ENCODE measurements around the gene TMEM253. TPM values are rescaled to one million over a fixed set of nuclear protein-coding genes. Genes with fewer than 3 reads are reported as not detected.

Gene TMEM253
- total RNA-seq, 1 experiment from 2014 or later, result not detected

DNA sequence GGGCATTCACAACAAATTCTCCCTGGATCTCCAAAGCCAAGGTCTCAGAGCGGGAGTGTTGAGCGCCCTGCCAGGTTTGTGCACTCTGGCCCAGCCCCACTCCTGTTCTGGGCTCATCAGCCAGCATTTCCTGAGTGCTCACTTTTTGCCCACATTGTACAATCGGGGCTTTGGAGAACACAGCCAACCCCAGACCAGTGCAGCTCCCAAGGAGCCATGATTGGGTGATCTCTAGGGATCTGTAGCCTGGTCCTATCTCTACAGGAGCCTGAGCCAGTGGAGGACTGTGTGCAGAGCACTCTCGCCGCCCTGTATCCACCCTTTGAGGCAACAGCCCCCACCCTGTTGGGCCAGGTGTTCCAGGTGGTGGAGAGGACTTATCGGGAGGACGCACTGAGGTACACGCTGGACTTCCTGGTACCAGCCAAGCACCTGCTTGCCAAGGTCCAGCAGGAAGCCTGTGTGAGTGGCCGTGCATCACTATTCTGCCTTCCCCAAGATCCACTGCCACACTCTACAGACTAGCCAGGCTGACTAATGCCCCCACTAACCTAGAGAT lies 28.0 kb upstream of the TMEM253 start:
- POLR2A ChIA-PET (ENCODE audit: unreplicated experiment), result interaction anchor here (0.6 kb wide), 1 partner anchor 192 kb away, joined by 3 read pairs; no protein-coding TSS in a partner anchor

DNA sequence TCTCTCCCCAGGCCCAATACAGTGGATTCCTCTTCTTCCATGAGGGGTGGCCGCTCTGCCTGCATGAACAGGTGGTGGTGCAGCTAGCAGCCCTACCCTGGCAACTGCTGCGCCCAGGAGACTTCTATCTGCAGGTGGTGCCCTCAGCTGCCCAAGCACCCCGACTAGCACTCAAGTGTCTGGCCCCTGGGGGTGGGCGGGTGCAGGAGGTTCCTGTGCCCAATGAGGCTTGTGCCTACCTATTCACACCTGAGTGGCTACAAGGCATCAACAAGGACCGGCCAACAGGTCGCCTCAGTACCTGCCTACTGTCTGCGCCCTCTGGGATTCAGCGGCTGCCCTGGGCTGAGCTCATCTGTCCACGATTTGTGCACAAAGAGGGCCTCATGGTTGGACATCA lies 26.9 kb upstream of the TMEM253 start:
- Histone ChIP-seq H3K9me3 (ENCODE audit: low read length) (no peaks in the 10 kb centered on the region), H3K4me3 (ENCODE audit: low read length) (no peak overlapping the region), H3K9me2 (replicated peaks; ENCODE audit: low read length) (no peaks in the 10 kb centered on the region), H3K4me2 (ENCODE audit: low read length) (no peak overlapping the region), H4K20me1 (ENCODE audit: low read length) (no peaks in the 10 kb centered on the region), H3K36me3 (ENCODE audit: low read depth, low read length) (no peaks in the 10 kb centered on the region), H3F3A (ENCODE audit: low read length, unreplicated experiment) (no peaks in the 10 kb centered on the region), H3K27ac (ENCODE audit: low read length) (no peak overlapping the region), H3K4me1 (ENCODE audit: insufficient read depth, low read length) (peaks cover 6% of the 10 kb centered on the region; the same call in 1 of the 2 replicates), H3K9ac (ENCODE audit: low read length) (no peak overlapping the region), H2AFZ (ENCODE audit: low read length) (no peak overlapping the region), H3K79me2 (ENCODE audit: low read length) (no peaks in the 10 kb centered on the region), H3K27me3 (ENCODE audit: low read length) (peaks cover 29% of the 10 kb centered on the region)
- intact Hi-C loops (cut with micrococcal nuclease), result no loop called here
- DNase-seq (no peak), ATAC-seq (no peak)
- BruUV-seq (replicated peaks), result no TSS peak
- ChIA-PET CTCF (no interaction called here), POLR2A (ENCODE audit: unreplicated experiment) (no interaction called here)
- TF ChIP-seq EZH2phosphoT487 (IDR thresholded peaks at IDR 0.05; ENCODE audit: borderline replicate concordance, low read length) (no peak), EZH2 (IDR thresholded peaks at IDR 0.05; ENCODE audit: low read length, unreplicated experiment) (no peak)
- TF ChIP-seq, protein P1, sequence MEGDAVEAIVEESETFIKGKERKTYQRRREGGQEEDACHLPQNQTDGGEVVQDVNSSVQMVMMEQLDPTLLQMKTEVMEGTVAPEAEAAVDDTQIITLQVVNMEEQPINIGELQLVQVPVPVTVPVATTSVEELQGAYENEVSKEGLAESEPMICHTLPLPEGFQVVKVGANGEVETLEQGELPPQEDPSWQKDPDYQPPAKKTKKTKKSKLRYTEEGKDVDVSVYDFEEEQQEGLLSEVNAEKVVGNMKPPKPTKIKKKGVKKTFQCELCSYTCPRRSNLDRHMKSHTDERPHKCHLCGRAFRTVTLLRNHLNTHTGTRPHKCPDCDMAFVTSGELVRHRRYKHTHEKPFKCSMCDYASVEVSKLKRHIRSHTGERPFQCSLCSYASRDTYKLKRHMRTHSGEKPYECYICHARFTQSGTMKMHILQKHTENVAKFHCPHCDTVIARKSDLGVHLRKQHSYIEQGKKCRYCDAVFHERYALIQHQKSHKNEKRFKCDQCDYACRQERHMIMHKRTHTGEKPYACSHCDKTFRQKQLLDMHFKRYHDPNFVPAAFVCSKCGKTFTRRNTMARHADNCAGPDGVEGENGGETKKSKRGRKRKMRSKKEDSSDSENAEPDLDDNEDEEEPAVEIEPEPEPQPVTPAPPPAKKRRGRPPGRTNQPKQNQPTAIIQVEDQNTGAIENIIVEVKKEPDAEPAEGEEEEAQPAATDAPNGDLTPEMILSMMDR (conservative IDR thresholded peaks at IDR 0.05; ENCODE audit: low read depth, low read length), result no peak

More for the DNA sequence above, 28.0 kb upstream of the TMEM253 start:
- CTCF ChIA-PET, result no interaction called here
- ATAC-seq (no peak), DNase-seq (no peak)
- Histone ChIP-seq H3K9ac (ENCODE audit: low read length) (no peak overlapping the region), H3K4me1 (ENCODE audit: insufficient read depth, low read length) (peaks cover 6% of the 10 kb centered on the region; the same call in 1 of the 2 replicates), H3K9me3 (ENCODE audit: low read length) (no peaks in the 10 kb centered on the region), H2AFZ (ENCODE audit: low read length) (no peak overlapping the region), H3K27me3 (ENCODE audit: low read length) (peaks cover 36% of the 10 kb centered on the region), H3K27ac (ENCODE audit: low read length) (no peak overlapping the region), H3K9me2 (replicated peaks; ENCODE audit: low read length) (no peaks in the 10 kb centered on the region), H3K79me2 (ENCODE audit: low read length) (no peaks in the 10 kb centered on the region), H3F3A (ENCODE audit: low read length, unreplicated experiment) (no peaks in the 10 kb centered on the region), H3K4me2 (ENCODE audit: low read length) (no peak overlapping the region), H3K4me3 (ENCODE audit: low read length) (no peak overlapping the region), H4K20me1 (ENCODE audit: low read length) (no peaks in the 10 kb centered on the region), H3K36me3 (ENCODE audit: low read depth, low read length) (no peaks in the 10 kb centered on the region)
- BruUV-seq (replicated peaks), result no TSS peak
- intact Hi-C loops (cut with micrococcal nuclease), result no loop called here
- no peak for TF ChIP-seq EZH2phosphoT487 (IDR thresholded peaks at IDR 0.05; ENCODE audit: borderline replicate concordance, low read length)
- TF ChIP-seq, protein P1 (conservative IDR thresholded peaks at IDR 0.05; ENCODE audit: low read depth, low read length), result no peak
- TF ChIP-seq EZH2 (IDR thresholded peaks at IDR 0.05; ENCODE audit: low read length, unreplicated experiment), result no peak

DNA sequence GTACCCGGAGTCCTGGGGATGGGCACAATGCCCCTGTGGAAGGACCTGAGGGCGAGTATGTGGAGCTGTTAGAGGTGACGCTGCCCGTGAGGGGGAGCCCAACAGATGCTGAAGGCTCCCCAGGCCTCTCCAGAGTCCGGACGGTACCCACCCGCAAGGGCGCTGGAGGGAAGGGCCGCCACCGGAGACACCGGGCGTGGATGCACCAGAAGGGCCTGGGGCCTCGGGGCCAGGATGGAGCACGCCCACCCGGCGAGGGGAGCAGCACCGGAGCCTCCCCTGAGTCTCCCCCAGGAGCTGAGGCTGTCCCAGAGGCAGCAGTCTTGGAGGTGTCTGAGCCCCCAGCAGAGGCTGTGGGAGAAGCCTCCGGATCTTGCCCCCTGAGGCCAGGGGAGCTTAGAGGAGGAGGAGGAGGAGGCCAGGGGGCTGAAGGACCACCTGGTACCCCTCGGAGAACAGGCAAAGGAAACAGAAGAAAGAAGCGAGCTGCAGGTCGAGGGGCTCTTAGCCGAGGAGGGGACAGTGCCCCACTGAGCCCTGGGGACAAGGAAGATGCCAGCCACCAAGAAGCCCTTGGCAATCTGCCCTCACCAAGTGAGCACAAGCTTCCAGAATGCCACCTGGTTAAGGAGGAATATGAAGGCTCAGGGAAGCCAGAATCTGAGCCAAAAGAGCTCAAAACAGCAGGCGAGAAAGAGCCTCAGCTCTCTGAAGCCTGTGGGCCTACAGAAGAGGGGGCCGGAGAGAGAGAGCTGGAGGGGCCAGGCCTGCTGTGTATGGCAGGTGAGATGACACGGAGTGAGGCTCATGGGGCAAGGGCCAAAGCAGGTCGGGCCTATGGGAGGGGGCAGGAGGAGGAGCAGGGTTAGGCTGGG lies 26.2 kb upstream of the TMEM253 start:
- Histone ChIP-seq H3K27ac (ENCODE audit: low read length) (no peak overlapping the region), H3K27me3 (ENCODE audit: low read length) (peaks cover 24% of the 10 kb centered on the region), H3K9me3 (ENCODE audit: low read length) (no peaks in the 10 kb centered on the region), H2AFZ (ENCODE audit: low read length) (no peak overlapping the region), H3K4me1 (ENCODE audit: insufficient read depth, low read length) (peaks cover 6% of the 10 kb centered on the region; the same call in 1 of the 2 replicates), H3K36me3 (ENCODE audit: low read depth, low read length) (no peaks in the 10 kb centered on the region), H4K20me1 (ENCODE audit: low read length) (no peaks in the 10 kb centered on the region), H3F3A (ENCODE audit: low read length, unreplicated experiment) (no peaks in the 10 kb centered on the region), H3K4me3 (ENCODE audit: low read length) (no peak overlapping the region), H3K9me2 (replicated peaks; ENCODE audit: low read length) (no peaks in the 10 kb centered on the region), H3K4me2 (ENCODE audit: low read length) (no peak overlapping the region), H3K79me2 (ENCODE audit: low read length) (no peaks in the 10 kb centered on the region), H3K9ac (ENCODE audit: low read length) (no peak overlapping the region)
- no peak for TF ChIP-seq EZH2 (IDR thresholded peaks at IDR 0.05; ENCODE audit: low read length, unreplicated experiment)
- TF ChIP-seq EZH2phosphoT487 (IDR thresholded peaks at IDR 0.05; ENCODE audit: borderline replicate concordance, low read length), result no peak
- TF ChIP-seq, protein P1 (conservative IDR thresholded peaks at IDR 0.05; ENCODE audit: low read depth, low read length), result no peak
- DNase-seq (no peak), ATAC-seq (no peak)
- CTCF ChIA-PET, result no interaction called here
- BruUV-seq (replicated peaks), result no TSS peak
- POLR2A ChIA-PET (ENCODE audit: unreplicated experiment), result no interaction called here
- intact Hi-C loops (cut with micrococcal nuclease), result no loop called here

Measured in PC-3 (cell line).